Gastrocnemius medialis (tissue), 4 donors: ENCODE results near the gene FARSB.

ENCODE experiments used
- CTCF ChIP-seq, 5 experiments: fragments of 450-650 bp in 3 of 5; fragments of 200-600 bp in 2 of 5; sonication (generic) in 2 of 5; IDR thresholded peaks in 4 of 5; conservative IDR thresholded peaks in 1 of 5; 1 replicate in 4 of 5; 2 replicates in 1 of 5; pipeline ENCODE4 v1.5.1; 2016 to 2019; ENCODE audit warnings: antibody characterized with exemption in 5 of 5, mild to moderate bottlenecking in 3 of 5, moderate library complexity in 3 of 5
- POLR2A ChIP-seq, 2 donors: fragments of 450-650 bp; IDR thresholded peaks; one replicate each; pipeline ENCODE4 v1.6.1; 2017; ENCODE audit warnings: antibody characterized with exemption in 2 of 2, mild to moderate bottlenecking in 2 of 2, moderate library complexity in 2 of 2

GRCh38 chr2:222548992-222549391 is 106.9 kb downstream of the FARSB start:
- TF ChIP-seq CTCF (IDR thresholded peaks at IDR 0.05 in 4 of 5, conservative IDR thresholded peaks at IDR 0.05 in 1 of 5), result no peak
- TF ChIP-seq POLR2A (IDR thresholded peaks at IDR 0.05), result no peak
